K562 (cell line): ENCODE data around the gene SHISA4. TPM values are rescaled to one million over a fixed set of nuclear protein-coding genes. Genes with fewer than 3 reads are reported as not detected.
A peak's percentile ranks its signal among the peaks of the same experiment; 100 is the strongest.

Experiments
- DMBX1 ChIP-seq: fragments of 250-450 bp; sonication (Bioruptor Pico); IDR thresholded peaks from 2 replicates; pipeline ENCODE4 v1.8.0; 2022; ENCODE audit warnings: inconsistent platforms, mild to moderate bottlenecking, moderate library complexity, borderline replicate concordance
- HDAC2 ChIP-seq: fragments of 450-650 bp; IDR thresholded peaks from 2 replicates; pipeline ENCODE4 v1.6.1; 2016; ENCODE audit warnings: mild to moderate bottlenecking
- IFI16 ChIP-seq: fragments of 250-450 bp; sonication (Bioruptor Pico); IDR thresholded peaks from 2 replicates; pipeline ENCODE4 v2.1.2; 2022; ENCODE audit warnings: mild to moderate bottlenecking, inconsistent platforms
- KLF6 ChIP-seq: fragments of 250-450 bp; sonication (Bioruptor Pico); IDR thresholded peaks from 2 replicates; pipeline ENCODE4 v1.4.0; 2020; ENCODE audit warnings: mild to moderate bottlenecking, moderate library complexity, borderline replicate concordance
- MEF2A ChIP-seq: IDR thresholded peaks from 2 replicates; pipeline ENCODE4 v1.6.1; 2011; ENCODE audit warnings: low read depth, mild to moderate bottlenecking, low read length, moderate library complexity; ENCODE audit not compliant: control insufficient read depth
- PHB ChIP-seq: fragments of 250-450 bp; sonication (Bioruptor Pico); IDR thresholded peaks from 2 replicates; pipeline ENCODE4 v1.5.0; 2021
- RBFOX2 ChIP-seq: fragments of 200-400 bp; formaldehyde crosslinking; IDR thresholded peaks from 2 replicates; pipeline ENCODE4 v1.6.1; 2017; ENCODE audit warnings: low read depth, mild to moderate bottlenecking, low read length, moderate library complexity
- SNIP1 ChIP-seq: fragments of 450-650 bp; IDR thresholded peaks from 2 replicates; pipeline ENCODE4 v1.7.1; 2017; ENCODE audit warnings: low read depth, mild to moderate bottlenecking
- SUPT5H ChIP-seq: fragments of 450-650 bp; IDR thresholded peaks from 2 replicates; pipeline ENCODE4 v1.6.1; 2016
- ZNF668 ChIP-seq: fragments of 250-450 bp; sonication (Bioruptor Pico); IDR thresholded peaks from 2 replicates; pipeline ENCODE4 v1.8.0; 2022; ENCODE audit warnings: mild to moderate bottlenecking, inconsistent platforms
- polyA plus RNA-seq, 8 experiments: library from polyadenylated mRNA; depleted of rRNA in 4 of 8; stranded (reverse) in 5 of 8; unstranded in 3 of 8; fragments of >200 nt; fragmentation: Nextera tagmentation in 2 of 8; fragmentation: Illumina TruSeq in 1 of 8; extraction: Ambion mirVana in 2 of 8; extraction: Trizol in 1 of 8; gene quantifications; 2 replicates each; pipeline versions ENCODE4 v1.2.1 to v1.2.3, GENCODE V29; 2011 to 2014; ENCODE audit warnings: inconsistent platforms in 1 of 8, missing spikeins in 1 of 8
- total RNA-seq, 7 experiments: library from RNA; depleted of rRNA in 6 of 7; stranded (reverse); fragments of >200 nt in 6 of 7; fragmentation: Illumina TruSeq in 2 of 7; extraction: Trizol in 2 of 7; gene quantifications; 2 replicates each; pipeline versions ENCODE4 v1.2.1 to v1.2.3, GENCODE V29; 2011 to 2021; ENCODE audit warnings: low replicate concordance in 1 of 7
- TF ChIP-seq, protein P1 (sequence below): sonication (generic); formaldehyde crosslinking; IDR thresholded peaks from 2 replicates; pipeline ENCODE4 v1.8.0; 2023; ENCODE audit warnings: missing genetic modification reagents, mild to moderate bottlenecking, borderline replicate concordance
- TF ChIP-seq, protein P2 (sequence below): fragments of 250-450 bp; sonication (Bioruptor Pico); IDR thresholded peaks from 2 replicates; pipeline ENCODE4 v1.4.0; 2020; ENCODE audit warnings: mild to moderate bottlenecking, moderate library complexity, borderline replicate concordance
- TF ChIP-seq, protein P3 (sequence below): fragments of 450-650 bp; conservative IDR thresholded peaks from 2 replicates; pipeline ENCODE4 v1.6.1; 2016; ENCODE audit warnings: missing genetic modification characterization, low read depth, mild to moderate bottlenecking, control low read depth, missing compliant biosample characterization
- TF ChIP-seq, protein P4 (sequence below): fragments of 450-650 bp; IDR thresholded peaks from 2 replicates; pipeline ENCODE4 v1.6.1; 2014; ENCODE audit warnings: low read depth, mild to moderate bottlenecking, moderate library complexity, borderline replicate concordance

SHISA4 gene
- total and polyA plus RNA-seq, 9 of the 15 experiments (the other 6 are each of a cell fraction or from before 2014, with no cell fraction given): 0.15 to 0.95 (median 0.68) TPM; not detected in 2

DNA sequence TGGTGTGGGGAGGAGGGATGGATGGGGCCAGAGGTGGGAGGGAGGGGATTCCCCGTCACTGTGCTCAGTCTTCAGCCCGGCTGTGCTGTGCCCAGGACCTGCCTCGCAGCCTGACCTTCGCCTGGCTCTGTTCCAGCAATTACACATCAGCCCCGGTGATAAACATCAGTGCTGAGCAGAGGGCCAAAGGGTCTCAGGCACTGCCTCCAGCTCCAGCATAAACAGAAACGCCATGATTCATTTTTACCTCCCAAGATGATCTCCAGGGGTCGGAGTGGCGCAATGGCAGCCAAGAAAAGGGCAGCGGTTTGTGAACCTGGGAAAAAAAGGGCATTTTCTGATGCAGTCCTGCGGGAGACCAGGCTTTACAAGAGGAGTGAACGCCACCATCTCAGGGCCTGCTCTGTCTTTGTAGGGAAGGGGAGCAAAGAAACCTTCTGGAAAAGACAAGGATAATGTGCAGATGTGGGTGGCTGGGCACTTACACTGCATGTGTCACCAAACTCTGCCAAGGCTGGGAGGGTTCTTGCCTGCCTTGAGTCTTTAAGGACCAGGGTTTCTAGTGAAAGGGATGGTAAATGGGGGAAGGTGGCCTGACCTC lies 28.1 kb downstream of the SHISA4 start (continued):
- TF ChIP-seq, protein P1, sequence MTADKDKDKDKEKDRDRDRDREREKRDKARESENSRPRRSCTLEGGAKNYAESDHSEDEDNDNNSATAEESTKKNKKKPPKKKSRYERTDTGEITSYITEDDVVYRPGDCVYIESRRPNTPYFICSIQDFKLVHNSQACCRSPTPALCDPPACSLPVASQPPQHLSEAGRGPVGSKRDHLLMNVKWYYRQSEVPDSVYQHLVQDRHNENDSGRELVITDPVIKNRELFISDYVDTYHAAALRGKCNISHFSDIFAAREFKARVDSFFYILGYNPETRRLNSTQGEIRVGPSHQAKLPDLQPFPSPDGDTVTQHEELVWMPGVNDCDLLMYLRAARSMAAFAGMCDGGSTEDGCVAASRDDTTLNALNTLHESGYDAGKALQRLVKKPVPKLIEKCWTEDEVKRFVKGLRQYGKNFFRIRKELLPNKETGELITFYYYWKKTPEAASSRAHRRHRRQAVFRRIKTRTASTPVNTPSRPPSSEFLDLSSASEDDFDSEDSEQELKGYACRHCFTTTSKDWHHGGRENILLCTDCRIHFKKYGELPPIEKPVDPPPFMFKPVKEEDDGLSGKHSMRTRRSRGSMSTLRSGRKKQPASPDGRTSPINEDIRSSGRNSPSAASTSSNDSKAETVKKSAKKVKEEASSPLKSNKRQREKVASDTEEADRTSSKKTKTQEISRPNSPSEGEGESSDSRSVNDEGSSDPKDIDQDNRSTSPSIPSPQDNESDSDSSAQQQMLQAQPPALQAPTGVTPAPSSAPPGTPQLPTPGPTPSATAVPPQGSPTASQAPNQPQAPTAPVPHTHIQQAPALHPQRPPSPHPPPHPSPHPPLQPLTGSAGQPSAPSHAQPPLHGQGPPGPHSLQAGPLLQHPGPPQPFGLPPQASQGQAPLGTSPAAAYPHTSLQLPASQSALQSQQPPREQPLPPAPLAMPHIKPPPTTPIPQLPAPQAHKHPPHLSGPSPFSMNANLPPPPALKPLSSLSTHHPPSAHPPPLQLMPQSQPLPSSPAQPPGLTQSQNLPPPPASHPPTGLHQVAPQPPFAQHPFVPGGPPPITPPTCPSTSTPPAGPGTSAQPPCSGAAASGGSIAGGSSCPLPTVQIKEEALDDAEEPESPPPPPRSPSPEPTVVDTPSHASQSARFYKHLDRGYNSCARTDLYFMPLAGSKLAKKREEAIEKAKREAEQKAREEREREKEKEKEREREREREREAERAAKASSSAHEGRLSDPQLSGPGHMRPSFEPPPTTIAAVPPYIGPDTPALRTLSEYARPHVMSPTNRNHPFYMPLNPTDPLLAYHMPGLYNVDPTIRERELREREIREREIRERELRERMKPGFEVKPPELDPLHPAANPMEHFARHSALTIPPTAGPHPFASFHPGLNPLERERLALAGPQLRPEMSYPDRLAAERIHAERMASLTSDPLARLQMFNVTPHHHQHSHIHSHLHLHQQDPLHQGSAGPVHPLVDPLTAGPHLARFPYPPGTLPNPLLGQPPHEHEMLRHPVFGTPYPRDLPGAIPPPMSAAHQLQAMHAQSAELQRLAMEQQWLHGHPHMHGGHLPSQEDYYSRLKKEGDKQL (CRISPR knock-in tag): no peak
- TF ChIP-seq DMBX1 (no peak), ZNF668 (CRISPR knock-in tag) (no peak), HDAC2 (peak; percentile 61; the same call in 1 of the 2 replicates), KLF6 (no peak), RBFOX2 (no peak), SNIP1 (no peak), PHB (CRISPR knock-in tag) (no peak), MEF2A (no peak), SUPT5H (no peak), IFI16 (CRISPR knock-in tag) (no peak)
- TF ChIP-seq, protein P2, sequence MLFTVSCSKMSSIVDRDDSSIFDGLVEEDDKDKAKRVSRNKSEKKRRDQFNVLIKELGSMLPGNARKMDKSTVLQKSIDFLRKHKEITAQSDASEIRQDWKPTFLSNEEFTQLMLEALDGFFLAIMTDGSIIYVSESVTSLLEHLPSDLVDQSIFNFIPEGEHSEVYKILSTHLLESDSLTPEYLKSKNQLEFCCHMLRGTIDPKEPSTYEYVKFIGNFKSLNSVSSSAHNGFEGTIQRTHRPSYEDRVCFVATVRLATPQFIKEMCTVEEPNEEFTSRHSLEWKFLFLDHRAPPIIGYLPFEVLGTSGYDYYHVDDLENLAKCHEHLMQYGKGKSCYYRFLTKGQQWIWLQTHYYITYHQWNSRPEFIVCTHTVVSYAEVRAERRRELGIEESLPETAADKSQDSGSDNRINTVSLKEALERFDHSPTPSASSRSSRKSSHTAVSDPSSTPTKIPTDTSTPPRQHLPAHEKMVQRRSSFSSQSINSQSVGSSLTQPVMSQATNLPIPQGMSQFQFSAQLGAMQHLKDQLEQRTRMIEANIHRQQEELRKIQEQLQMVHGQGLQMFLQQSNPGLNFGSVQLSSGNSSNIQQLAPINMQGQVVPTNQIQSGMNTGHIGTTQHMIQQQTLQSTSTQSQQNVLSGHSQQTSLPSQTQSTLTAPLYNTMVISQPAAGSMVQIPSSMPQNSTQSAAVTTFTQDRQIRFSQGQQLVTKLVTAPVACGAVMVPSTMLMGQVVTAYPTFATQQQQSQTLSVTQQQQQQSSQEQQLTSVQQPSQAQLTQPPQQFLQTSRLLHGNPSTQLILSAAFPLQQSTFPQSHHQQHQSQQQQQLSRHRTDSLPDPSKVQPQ (CRISPR knock-in tag): no peak
- TF ChIP-seq, protein P3, sequence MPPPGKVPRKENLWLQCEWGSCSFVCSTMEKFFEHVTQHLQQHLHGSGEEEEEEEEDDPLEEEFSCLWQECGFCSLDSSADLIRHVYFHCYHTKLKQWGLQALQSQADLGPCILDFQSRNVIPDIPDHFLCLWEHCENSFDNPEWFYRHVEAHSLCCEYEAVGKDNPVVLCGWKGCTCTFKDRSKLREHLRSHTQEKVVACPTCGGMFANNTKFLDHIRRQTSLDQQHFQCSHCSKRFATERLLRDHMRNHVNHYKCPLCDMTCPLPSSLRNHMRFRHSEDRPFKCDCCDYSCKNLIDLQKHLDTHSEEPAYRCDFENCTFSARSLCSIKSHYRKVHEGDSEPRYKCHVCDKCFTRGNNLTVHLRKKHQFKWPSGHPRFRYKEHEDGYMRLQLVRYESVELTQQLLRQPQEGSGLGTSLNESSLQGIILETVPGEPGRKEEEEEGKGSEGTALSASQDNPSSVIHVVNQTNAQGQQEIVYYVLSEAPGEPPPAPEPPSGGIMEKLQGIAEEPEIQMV: no peak
- TF ChIP-seq, protein P4, sequence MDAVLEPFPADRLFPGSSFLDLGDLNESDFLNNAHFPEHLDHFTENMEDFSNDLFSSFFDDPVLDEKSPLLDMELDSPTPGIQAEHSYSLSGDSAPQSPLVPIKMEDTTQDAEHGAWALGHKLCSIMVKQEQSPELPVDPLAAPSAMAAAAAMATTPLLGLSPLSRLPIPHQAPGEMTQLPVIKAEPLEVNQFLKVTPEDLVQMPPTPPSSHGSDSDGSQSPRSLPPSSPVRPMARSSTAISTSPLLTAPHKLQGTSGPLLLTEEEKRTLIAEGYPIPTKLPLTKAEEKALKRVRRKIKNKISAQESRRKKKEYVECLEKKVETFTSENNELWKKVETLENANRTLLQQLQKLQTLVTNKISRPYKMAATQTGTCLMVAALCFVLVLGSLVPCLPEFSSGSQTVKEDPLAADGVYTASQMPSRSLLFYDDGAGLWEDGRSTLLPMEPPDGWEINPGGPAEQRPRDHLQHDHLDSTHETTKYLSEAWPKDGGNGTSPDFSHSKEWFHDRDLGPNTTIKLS: no peak
